ENCODE data around the gene SPACA5B.
"Not testable (repeated sequence)": the region's sequence is repeated elsewhere in the genome, so short reads cannot be mapped to it uniquely, and the experiment has no call there.

Gene SPACA5B

DNA sequence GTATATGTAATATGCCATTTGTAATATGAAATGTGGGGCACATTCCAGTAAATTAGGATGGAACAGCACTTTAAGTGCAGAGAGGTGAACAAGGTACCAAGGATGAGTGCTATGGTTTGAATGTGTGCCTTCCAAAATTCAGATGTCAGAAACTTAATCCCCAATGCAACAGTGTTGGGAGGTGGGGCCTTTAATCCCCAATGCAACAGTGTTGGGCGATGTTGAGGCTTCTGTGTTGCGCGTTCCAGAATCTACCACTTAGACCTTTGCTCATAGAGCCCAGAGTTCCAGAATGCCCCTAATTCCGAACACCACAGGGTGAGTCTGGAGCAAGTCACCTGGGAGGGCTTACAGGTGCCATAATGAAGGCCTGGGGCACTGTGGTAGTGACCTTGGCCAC lies at the start of gene SPACA5B:
SPACA5B (plus strand) TSS at position 301 of the 400 bp plus-strand sequence; CDS start at position 363, 62 bp downstream.
- not testable (repeated sequence) for DNase-seq

DNA sequence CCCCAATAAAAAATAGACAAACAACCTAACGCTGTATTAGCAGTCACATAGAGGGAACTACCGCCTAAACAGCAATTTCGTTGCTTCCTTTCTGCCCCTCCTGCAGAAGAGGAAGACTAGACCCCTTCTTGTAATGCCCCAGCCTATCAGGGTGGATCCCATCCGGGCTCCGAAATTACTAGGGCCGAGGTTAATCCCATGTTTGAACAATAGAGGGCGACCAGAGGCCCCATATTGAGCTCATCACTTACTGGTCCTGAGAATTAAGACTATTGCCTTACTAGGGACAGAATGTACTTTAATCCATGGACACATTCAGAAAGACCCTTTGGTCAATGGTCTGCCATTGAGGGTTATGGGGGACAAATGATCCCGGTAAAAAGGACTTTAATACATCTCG lies 47.2 kb upstream of the SPACA5B start:
- DNase-seq: peak; percentile 60

DNA sequence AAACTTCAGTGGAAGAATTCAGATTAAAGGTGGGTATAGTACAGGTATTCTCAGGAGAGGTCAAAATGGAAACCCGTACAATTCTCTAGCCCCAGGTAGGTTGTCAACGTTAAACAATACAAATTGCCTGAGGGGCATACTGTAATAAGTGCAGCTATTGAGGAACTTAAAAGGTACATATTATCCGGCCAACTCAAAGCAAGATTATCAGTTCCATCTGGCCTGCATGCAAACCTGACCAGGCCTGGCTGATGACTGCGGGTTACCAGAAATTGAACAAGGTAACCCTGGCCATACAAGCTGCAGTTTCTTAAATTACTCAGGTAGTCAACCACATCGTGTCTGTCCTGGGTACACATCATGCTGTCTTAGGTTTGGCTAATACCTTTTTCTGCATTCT lies 46.7 kb upstream of the SPACA5B start:
- DNase-seq: no peak

DNA sequence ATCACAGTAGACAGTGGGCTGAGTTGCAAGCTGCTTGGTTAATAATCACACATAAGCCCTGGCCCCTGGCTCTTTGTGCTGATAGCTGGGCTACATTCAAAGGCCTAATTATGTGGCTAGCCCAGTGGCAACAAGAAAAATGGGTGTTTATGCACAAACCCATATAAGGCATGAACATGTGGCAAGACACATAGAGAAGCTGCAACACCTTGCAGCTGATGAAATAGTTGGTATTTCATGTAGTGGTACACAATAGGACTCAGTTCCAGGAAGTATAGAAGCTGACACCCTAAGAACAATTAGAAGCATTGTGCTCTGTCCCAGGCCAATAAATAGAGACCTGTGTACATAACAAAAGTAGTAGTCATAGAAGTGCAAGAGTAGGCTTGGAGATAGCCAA lies 44.3 kb upstream of the SPACA5B start:
- DNase-seq: no peak

DNA sequence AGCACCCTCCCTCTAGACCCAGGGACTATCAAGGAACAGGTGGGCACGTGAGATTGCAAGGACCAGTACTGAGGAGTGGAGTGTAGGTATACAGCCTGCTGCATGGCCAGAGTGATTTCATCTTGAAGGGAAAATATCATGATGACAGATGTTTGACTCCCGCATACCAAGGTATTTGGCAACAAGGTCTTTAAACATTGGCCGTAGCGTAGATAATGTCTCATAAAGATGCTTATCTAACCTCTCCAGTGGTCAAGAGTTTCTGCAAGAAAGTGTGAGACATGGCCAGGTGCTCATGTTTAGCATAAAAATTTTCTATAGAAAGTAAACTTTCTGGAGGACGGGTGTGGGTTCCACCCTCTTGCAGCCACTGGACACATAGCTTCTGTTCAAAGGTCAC lies 40.3 kb upstream of the SPACA5B start:
- no peak for DNase-seq

DNA sequence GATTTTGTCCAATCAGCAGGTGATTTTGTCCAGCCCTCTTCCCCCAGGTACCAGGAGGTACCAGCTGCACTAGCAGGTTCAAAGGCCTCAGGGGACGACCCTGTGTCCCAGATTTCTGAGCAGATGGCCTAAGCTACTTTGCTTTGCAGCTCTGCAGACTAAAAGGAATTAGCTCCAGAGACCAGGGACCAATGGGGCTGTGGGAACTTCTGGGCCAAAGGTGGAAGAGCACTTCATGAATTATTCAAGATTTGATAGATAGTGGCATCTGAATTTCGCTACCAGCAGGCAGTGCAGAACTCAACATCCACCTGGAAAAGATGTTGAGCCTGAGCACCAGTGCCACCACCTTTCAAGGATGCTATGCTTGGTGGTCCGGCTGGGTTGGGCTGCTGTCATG lies 37.9 kb upstream of the SPACA5B start:
- DNase-seq: not testable (repeated sequence)

DNA sequence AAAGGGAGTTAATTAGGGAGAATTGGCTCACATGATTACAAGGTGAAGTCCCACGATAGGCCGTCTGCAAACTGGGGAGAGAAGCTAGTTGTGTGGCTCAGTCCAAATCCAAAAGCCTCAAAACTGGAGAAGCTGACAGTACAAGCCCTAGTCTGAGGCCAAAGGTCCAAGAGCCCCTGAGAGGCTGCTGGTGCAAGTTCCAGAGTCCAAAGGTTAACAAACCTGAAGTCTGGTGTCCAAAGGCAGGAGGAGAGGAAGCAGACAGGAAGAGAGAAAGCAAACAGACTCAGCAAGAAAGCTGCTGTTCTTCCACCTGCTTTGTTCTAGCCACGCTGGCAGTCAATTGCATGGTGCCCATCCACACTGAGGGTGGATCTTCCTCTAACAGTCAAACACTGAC lies 29.0 kb upstream of the SPACA5B start:
- no peak for DNase-seq

DNA sequence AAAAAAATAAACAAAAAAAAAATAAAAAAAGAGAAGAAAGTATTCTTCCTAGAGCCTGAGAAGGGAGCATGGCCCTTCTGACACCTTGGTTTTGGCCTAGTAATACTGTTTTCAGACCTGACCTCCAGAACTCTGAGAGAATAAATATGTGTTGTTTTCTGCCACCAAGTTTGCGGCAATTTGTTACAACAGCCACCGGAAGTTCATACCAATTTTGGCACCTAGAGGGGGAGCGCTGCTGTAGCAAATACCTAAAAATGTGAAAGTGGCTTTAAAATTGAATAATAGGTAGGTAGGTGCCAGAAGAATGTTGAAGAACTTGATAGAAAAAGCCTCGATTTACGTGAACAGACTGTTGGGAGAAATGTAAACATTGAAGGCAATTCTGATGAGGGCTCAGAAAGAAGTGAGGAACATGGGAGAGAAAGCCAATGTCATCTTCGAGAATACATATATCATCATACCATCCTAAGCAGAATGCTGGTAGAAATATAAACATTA lies 27.5 kb upstream of the SPACA5B start:
- DNase-seq: no peak

DNA sequence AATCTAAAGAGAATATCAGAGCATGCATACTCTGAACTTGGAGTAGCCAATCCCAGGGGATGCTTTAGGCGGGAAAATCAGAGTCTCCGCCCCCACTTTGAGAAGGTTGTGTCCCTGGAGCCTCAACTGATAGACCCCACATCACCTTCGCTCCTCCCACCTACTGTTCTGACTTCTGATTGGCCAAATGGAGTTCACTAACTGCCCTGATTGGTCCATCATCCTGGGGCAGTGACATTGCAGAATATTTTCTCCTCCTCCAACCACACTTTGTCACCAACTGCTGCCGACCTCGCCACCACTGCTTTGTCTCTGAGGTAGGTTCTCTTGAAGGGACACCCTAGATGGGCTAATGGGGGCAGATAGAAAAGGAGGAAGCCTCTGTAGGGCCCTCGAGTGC lies 22.7 kb upstream of the SPACA5B start:
- no peak for DNase-seq

DNA sequence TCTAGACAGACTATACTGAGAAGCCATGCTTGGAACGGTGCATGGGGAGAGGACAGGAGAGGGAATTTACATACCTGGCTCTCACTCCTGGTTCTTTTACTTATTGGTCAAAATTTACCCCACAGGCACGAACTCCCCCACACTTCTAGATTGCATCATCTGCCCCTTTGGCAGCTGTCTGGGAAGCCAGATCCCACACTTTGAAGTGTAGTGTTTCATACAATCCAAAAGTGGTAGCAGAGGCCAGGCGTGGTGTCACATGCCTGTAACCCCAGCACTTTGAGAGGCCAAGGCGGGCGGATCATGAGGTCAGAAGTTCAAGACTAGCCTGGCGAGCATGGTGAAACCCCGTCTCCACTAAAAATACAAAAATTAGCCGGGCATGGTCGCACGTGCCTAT lies 5.1 kb upstream of the SPACA5B start:
- not testable (repeated sequence) for DNase-seq

DNA sequence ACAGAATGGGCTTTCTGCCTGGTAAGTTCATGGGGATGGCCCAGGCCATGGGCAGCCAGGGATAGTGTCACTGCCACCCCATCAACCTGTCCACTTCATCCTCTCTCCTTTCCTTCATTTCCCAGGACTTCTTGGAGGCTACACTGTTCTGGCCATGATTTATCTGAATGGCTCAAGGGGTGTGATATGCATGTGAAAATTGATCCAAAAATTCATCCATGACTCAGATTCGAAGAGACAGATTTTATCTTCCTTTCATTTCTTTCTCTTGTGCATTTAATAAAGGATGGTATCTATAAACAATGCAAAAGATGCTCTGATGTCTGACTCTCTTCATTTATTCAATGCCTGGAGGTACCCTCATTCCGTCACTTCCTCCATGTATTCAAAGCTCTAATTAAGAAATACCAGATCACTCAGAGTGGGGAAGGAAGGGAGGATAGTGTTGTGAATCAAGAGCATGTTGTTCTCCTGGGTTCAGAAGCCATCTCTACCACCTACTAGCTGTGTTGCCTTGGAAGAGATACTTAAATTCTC lies 1.9 kb downstream of the SPACA5B start:
- not testable (repeated sequence) for DNase-seq

DNA sequence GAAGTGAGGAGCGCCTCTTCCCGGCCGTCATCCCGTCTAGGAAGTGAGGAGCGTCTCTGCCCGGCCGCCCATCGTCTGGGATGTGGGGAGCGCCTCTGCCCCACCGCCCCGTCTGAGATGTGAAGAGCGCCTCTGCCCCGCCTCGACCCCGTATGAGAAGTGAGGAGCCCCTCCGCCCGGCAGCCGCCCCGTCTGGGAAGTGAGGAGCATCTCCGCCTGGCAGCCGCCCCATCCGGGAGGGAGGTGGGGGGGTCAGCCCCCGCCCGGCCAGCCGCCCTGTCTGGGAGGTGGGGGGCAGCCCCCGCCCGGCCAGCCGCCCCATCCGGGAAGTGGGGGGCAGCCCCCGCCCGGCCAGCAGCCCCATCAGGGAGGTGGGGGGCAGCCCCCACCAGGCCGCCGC lies 8.7 kb downstream of the SPACA5B start:
- not testable (repeated sequence) for DNase-seq

DNA sequence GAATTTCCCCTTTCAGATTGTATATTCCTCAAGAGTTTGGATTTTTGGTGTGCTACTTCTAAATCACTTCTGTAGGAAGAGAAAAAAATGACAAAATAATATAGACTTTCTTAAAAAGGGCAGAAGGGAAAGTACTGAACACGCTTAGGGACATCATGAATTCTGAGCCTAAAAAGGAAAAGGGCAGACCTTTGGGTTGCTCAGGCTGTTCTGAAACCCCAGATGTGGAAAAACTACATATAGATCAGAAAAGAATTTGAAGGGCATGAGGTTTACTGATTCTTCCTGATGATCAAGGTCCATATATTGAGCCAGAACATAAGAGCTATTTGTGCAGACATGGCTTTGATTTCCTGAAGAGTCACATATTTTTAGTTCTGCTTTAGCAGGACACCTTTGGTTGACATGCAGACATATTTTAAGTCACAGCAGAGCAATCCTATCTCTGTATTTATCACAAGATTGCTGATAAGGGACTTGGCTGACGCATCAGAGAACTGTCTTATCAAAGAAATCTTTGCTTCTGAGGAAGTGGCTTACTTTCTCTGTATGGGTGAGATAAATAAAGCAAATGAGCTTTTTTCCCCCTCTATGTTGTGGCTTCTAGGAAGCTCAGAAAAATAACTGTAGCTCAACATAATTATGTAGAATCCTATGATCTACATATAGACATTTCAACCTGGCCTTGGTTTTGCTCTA lies 11.5 kb downstream of the SPACA5B start:
- DNase-seq: not testable (repeated sequence)

DNA sequence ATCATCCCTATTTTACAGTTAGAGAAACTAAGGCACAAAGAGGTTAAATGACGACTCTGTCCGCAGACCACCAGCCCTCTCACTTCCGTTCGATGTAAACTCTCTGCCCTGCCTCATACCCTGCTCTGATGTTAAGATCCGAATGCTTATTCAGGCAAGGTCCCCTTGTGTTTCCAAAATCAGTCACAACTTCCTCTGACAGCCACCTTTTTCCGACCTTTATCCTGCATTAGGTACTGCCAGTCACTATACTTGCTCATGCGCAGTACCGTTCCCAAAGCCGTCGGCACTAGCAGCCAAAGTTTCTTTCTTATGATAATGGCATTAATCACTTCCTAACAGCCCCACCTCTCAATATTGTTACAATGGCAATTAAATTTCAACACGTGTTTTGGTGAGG lies 12.3 kb downstream of the SPACA5B start:
- peak; percentile 4 for DNase-seq

DNA sequence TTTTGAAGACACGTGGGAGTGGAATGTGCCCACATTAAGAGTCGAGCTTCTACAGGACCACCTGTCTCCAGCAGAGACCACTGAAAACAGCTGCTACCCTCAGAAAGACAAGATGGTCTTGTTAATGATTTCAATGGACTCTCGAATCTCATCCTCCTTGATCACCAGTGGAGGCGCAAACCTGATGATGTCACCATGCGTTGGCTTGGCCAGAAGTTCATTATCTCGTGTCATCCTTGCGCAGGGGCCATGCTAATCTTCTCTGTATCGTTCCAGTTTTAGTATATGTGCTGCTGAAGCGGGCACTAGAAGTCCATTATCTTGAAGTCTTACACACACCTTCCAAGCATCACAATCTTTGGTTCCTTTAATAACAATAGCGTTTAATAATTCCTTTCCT lies 23.3 kb downstream of the SPACA5B start:
- DNase-seq: no peak

DNA sequence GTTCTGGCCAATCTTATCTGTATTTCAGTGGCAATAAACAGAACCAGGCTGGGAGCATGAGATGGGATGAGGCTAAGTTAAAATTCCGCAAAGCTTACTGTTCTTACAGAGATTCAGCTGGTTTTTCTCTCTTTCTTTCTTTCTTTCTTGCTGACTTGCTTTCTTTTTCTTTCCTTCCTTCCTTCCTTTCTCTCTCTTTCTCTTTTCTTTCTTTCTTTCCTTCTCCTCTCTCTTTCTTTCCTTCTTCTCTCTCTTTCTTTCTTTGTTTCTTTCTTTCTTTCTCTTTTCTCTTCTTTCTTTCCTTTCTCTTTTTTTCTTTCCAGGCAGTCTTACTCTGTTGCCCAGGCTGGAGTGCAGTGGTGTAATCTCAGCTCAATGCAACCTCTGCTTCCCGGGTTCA lies 24.4 kb downstream of the SPACA5B start:
- no peak for DNase-seq

DNA sequence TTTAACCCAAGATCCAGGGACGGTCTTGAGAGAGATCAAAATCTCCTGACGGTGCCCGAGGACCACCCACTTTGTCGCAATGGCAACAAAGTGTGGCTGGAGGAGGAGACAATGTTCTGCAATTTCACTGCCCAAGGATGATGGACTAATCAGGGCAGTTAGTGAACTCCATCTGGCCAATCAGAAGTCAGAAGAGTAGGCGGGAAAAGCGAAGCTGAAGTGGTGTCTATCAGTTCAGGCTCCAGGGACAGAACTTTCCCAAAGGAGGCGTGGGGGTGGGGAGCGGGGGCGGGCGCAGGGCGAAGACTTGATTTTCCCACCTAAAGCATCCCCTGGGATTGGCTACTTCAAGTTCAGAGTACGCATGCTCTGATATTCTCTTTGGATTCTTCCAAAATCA lies 25.6 kb downstream of the SPACA5B start:
- no peak for DNase-seq

DNA sequence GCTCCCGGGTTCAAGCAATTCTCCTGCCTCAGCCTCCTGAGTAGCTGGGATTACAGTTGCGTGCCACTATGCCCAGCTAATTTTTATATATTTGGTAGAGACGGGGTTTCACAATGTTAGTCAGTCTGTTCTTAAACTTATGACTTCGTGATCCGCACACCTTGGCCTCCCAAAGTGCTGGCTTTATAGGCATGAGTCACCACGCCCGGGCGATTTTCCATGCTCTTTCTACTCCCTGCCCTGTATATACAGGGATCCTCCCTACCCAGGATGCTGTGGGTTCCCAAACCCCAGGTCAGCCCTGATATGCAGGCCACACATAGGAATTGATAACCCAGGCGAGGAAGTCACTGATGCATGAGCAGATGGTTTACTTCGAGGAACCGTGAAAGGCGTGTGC lies 34.8 kb downstream of the SPACA5B start:
- DNase-seq: no peak

DNA sequence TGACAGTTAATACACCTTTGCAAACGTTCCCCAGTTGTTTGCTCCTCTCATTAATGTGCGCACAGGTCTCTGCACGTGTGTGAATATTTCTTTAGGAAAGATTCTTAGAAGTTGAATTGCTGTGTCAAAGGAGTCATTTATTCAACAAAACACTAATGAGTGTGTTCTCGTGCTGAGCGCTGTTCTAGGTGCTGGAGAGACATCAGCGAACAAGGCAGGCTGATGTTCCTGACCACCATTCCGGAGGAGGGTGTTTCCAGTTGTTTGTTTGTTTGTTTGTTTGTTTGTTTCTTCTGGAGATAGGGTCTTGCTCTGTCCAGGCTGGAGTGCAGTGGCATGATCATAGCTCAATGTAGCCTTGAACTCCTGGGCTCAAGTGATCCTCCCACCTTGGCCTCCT lies 35.9 kb downstream of the SPACA5B start:
- DNase-seq: not testable (repeated sequence)

DNA sequence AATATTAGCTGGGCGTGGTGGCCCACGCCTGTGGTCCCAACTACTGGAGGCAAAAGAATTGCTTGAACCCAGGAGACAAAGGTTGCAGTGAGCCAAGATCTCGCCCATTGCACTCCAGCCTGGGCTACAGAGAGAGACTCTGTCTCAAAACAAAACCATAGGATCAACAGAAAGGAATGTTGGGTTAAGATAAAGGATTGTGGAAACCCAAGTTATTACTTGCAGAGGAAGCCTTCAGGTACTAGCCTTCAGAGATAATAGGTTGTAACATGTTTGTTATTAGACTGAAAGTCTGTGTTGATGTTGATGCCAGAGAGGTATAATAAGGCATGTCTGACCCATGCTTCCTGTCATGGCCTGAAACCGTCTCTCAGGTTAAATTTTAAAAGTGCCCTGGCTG lies 49.3 kb downstream of the SPACA5B start:
- DNase-seq: no peak

DNA sequence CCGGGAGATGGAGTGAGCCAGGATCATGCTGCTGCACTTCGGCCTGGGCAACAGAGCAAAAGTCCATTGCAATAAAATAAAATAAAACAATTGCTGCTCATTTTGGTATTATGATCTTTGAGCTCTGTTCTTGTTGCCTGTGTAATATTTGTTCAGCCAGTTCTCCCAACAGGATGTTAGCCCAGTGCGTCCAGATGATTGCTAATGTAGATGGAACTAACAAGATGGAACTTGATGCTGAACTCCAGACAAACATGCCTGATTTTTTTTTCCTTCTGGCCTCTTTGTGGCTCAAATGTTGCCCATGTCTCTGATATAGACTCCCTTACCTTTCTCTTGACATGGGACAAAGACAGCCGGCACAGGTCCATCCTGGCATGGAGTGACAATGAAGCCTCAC lies 50.4 kb downstream of the SPACA5B start:
- DNase-seq: no peak

DNA sequence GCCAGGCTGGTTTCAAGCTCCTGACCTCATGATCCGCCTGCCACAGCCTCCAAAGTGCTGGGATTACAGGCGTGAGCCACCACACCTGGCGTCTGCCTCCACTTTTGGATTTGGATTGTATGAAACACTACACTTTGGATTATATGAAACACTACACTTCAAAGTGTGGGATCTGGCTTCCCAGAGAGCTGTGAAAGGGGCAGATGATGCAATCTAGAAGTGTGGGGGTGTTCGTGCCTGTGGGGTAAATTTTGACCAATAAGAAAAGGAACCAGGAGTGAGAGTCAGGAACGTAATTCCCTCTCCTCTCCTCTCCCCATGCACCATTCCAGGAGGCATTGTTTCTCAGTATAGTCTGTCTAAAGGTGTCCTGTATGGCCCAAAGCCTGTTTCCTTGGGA lies 51.5 kb downstream of the SPACA5B start:
- not testable (repeated sequence) for DNase-seq

Measured in CD4-positive, alpha-beta T cell treated with Interleukin-10 for 1 hour (primary cell).